Measurements from ENCODE around the gene POLR1G. TPM values are rescaled to one million over a fixed set of nuclear protein-coding genes. Genes with fewer than 3 reads are reported as not detected.
"Not testable (repeated sequence)": the region's sequence is repeated elsewhere in the genome, so short reads cannot be mapped to it uniquely, and the experiment has no call there.

Gene POLR1G
- total RNA-seq, 1 donor = 4.3 TPM

GRCh38 chr19:45419895-45420294, 13.5 kb downstream of the POLR1G start:
- no peak for DNase-seq (ENCODE audit: low read depth in 2 of 3, low spot score in 2 of 3)

GRCh38 chr19:45420356-45420755, 13.9 kb downstream of the POLR1G start:
- no peak for DNase-seq (ENCODE audit: low read depth in 2 of 3, low spot score in 2 of 3)

GRCh38 chr19:45420871-45421270, 14.4 kb downstream of the POLR1G start:
- DNase-seq (ENCODE audit: low read depth in 2 of 3, low spot score in 2 of 3) = no peak

GRCh38 chr19:45421947-45422498, 15.6 kb downstream of the POLR1G start:
- no peak for DNase-seq (ENCODE audit: low read depth in 2 of 3, low spot score in 2 of 3)

- no peak for DNase-seq (ENCODE audit: low read depth in 2 of 3, low spot score in 2 of 3)
Measured at GRCh38 chr19:45423033-45423588, 16.7 kb downstream of the POLR1G start.

GRCh38 chr19:45423589-45424190, 17.2 kb downstream of the POLR1G start, which contains the start of gene ERCC1:
TSS of gene ERCC1 (minus strand) at chr19:45423917. CDS start at chr19:45423374, 543 bp downstream.
- peak in 2 of 3 donors; percentile 77 to 88 for DNase-seq (ENCODE audit: low read depth in 2 of 3, low spot score in 2 of 3)

GRCh38 chr19:45424191-45425058, 18.0 kb downstream of the POLR1G start:
- peak in 1 of 3 donors; percentile 70 for DNase-seq (ENCODE audit: low read depth in 2 of 3, low spot score in 2 of 3)

- peak in 2 of 3 donors; percentile 45 to 71 for DNase-seq (ENCODE audit: low read depth in 2 of 3, low spot score in 2 of 3)
Measured at GRCh38 chr19:45428384-45429231, 22.2 kb downstream of the POLR1G start.

- DNase-seq (ENCODE audit: low read depth in 2 of 3, low spot score in 2 of 3) = not testable (repeated sequence)
Measured at GRCh38 chr19:45429896-45430295, 23.5 kb downstream of the POLR1G start.

GRCh38 chr19:45431008-45431407, 24.6 kb downstream of the POLR1G start:
- DNase-seq (ENCODE audit: low read depth in 2 of 3, low spot score in 2 of 3) = peak in 1 of 3 donors; percentile 46

GRCh38 chr19:45432543-45432942, 26.1 kb downstream of the POLR1G start:
- DNase-seq (ENCODE audit: low read depth in 2 of 3, low spot score in 2 of 3) = not testable (repeated sequence)

- no peak for DNase-seq (ENCODE audit: low read depth in 2 of 3, low spot score in 2 of 3)
Measured at GRCh38 chr19:45437328-45437727, 30.9 kb downstream of the POLR1G start.

- DNase-seq (ENCODE audit: low read depth in 2 of 3, low spot score in 2 of 3) = no peak
Measured at GRCh38 chr19:45439190-45439568, 32.7 kb downstream of the POLR1G start.

- DNase-seq (ENCODE audit: low read depth in 2 of 3, low spot score in 2 of 3) = peak; percentile 83 to 87 (median 85)
Measured at GRCh38 chr19:45439569-45440258, 33.3 kb downstream of the POLR1G start.

GRCh38 chr19:45440259-45440638, 33.8 kb downstream of the POLR1G start:
- DNase-seq (ENCODE audit: low read depth in 2 of 3, low spot score in 2 of 3) = no peak

GRCh38 chr19:45440873-45441654, 34.6 kb downstream of the POLR1G start:
- no peak for DNase-seq (ENCODE audit: low read depth in 2 of 3, low spot score in 2 of 3)

- DNase-seq (ENCODE audit: low read depth in 2 of 3, low spot score in 2 of 3) = no peak
Measured at GRCh38 chr19:45442408-45442777, 35.9 kb downstream of the POLR1G start.

GRCh38 chr19:45442778-45443461, 36.5 kb downstream of the POLR1G start:
- peak in 2 of 3 donors; percentile 87 to 96 for DNase-seq (ENCODE audit: low read depth in 2 of 3, low spot score in 2 of 3)

Data from hematopoietic multipotent progenitor cell (in vitro differentiated cells).